Superior temporal gyrus (tissue), 1 donor: ENCODE results near the gene TPPP2.

ENCODE experiments used
- DNase-seq: peaks from one replicate; pipeline ENCODE4 v3.0.0-alpha.2; 2016; ENCODE audit errors: extremely low spot score

The TPPP2 gene

GRCh38 chr14:21057803-21058675, 28.0 kb downstream of the TPPP2 start, which contains the start of gene RNASE8:
Gene RNASE8, plus strand, starts transcription at chr14:21057822. Its CDS starts 71 bp downstream, at chr14:21057893.
- no peak for DNase-seq

- no peak for DNase-seq
Measured at GRCh38 chr14:21058903-21059302, 28.9 kb downstream of the TPPP2 start.

DNA sequence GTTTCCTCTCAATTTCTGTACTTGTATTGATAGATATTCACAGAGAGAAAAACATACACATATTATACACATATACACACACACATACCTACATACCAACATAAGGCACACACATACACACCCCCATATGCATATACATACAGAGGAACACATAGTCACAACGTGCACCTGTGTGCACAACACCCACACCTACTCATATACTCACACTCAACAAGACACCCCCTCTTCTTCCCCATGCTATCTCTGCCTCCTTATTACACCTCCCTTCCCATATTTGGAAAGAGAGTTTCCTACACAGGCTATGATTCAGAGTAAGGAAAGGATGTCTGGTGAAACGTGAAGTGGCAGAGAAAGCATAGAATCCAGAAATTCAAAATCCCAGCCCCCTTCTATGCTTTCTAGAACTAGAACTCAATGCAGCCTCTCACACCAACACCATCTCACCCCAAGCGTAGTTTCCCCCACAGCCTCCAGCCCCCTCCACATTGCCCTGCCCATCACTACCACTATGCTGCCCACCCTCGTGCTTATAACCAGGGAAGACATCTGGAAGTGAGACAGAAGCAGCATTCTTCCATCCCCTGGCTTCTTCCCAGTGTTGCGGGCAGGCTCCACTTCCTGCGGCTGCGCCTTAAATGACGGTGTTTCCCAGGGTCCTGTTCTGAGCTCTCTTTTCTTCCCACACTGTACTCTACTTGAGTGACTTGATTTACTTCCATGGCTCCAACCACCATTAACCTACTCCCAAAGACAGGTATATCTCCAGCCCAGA, 30.0 kb downstream of the TPPP2 start:
- DNase-seq: no peak

GRCh38 chr14:21060614-21061346, 30.8 kb downstream of the TPPP2 start:
- no peak for DNase-seq

- no peak for DNase-seq
Measured at GRCh38 chr14:21061347-21061668, 31.3 kb downstream of the TPPP2 start.

DNA sequence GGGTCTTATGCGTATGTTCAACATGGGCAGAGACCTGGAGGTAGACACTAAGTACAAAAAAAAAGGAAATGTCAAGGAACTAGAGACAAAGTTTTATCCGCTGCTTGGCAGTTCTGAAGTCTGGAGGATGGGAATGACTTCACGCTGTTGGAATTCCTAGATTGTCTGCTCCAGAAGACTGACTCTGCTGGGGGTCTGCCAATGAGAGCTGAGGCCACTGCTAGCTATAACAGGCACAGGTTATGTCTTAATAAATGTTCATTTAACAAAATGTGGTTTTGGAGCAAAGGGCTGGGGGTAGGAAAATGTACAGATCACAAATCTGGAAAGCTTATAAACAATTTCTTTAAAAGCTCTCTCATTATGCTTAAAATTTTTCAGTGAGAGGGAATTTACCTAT, 33.5 kb downstream of the TPPP2 start:
- no peak for DNase-seq

DNA sequence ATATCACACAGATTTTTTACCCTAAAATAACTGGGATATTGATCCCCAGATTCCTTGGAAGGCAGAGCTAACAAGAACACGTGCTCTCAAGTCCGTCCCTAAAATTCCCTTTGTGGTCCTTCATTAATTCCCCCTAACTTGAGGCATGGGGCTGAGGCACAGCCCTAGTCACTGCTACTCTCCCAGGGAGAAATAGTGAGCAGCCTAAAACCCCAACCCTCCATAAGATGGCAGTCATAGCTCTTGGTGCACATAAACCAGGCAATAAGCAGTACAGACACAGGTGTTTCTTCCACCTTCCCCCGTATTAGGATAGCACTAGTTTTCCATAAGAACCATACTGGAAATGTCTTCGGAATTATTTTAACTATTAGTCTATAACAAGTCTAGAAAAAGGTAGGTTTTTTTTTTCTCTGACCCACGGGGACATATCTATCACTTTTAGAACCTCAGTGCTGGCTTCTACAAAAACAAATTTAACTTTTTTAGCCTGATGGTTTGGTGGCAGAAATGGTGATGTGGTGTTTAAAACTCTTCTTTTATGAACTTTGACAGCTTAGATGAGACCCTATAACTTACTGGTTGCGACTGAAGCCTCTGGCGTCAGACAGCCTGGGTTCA, 37.0 kb downstream of the TPPP2 start:
- DNase-seq: no peak

- DNase-seq: peak; percentile 80
Measured at GRCh38 chr14:21068521-21069387, 38.7 kb downstream of the TPPP2 start.

- DNase-seq: peak; percentile 70
Measured at GRCh38 chr14:21069388-21070082, 39.5 kb downstream of the TPPP2 start.

DNA sequence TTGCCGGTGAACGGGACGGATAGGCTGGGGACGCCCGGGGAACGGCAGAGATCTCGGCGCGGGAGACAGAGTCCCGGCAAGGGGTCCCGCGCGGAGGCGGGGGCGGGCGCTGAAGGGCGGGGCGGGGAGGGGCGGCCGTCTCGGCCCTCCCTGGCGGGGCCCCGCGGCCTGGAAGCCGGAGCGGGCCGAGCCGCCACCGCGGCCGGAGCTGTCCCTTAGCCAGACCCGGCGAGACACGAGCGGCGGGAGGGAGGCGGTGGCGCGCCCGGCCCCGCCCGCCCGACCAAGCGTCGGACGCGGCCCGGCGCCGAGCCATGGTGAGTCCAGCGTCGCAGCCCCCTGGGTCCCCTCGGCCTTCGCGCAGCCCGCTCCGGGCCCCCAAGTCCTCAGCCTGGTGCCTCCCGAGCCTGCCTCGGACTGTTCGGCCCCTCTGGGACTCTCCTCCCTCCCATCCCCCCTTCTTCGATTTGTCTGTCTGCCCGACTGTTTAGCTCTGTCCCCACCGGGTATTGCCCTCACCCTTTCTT, 40.1 kb downstream of the TPPP2 start, which contains the start of gene ARHGEF40:
Gene ARHGEF40 (plus strand): TSS at position 222 of the 527 bp plus-strand sequence. CDS start 93 bp downstream, at position 315.
- DNase-seq: peak; percentile 75

- DNase-seq: peak; percentile 20
Measured at GRCh38 chr14:21070610-21071224, 40.7 kb downstream of the TPPP2 start.

- DNase-seq: peak; percentile 40
Measured at GRCh38 chr14:21071225-21072030, 41.4 kb downstream of the TPPP2 start.

DNA sequence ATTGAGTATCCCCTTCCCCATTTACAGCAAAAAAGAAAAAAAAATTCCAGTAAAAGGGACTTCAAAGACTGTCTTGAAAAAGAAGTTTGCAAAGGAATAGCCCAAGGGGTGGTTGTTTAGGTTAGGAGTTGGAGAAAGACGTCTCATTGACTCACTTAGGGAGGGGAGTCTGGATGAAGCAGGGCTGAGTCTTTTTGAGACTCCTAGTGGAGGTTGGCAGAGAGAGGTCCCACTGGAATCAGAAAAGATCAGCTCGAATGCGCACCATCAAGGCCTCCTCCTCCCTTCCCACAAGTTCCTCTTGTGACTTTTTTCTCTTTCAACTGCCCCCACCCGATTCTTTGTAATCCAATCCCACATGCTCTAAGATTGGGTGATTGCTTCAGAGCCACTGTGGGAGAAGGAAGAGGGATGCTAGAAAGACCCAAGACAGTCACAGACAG, 42.0 kb downstream of the TPPP2 start:
- no peak for DNase-seq

GRCh38 chr14:21072781-21073339, 42.8 kb downstream of the TPPP2 start:
- no peak for DNase-seq

DNA sequence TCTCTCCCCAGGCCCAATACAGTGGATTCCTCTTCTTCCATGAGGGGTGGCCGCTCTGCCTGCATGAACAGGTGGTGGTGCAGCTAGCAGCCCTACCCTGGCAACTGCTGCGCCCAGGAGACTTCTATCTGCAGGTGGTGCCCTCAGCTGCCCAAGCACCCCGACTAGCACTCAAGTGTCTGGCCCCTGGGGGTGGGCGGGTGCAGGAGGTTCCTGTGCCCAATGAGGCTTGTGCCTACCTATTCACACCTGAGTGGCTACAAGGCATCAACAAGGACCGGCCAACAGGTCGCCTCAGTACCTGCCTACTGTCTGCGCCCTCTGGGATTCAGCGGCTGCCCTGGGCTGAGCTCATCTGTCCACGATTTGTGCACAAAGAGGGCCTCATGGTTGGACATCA, 43.9 kb downstream of the TPPP2 start:
- DNase-seq: no peak

DNA sequence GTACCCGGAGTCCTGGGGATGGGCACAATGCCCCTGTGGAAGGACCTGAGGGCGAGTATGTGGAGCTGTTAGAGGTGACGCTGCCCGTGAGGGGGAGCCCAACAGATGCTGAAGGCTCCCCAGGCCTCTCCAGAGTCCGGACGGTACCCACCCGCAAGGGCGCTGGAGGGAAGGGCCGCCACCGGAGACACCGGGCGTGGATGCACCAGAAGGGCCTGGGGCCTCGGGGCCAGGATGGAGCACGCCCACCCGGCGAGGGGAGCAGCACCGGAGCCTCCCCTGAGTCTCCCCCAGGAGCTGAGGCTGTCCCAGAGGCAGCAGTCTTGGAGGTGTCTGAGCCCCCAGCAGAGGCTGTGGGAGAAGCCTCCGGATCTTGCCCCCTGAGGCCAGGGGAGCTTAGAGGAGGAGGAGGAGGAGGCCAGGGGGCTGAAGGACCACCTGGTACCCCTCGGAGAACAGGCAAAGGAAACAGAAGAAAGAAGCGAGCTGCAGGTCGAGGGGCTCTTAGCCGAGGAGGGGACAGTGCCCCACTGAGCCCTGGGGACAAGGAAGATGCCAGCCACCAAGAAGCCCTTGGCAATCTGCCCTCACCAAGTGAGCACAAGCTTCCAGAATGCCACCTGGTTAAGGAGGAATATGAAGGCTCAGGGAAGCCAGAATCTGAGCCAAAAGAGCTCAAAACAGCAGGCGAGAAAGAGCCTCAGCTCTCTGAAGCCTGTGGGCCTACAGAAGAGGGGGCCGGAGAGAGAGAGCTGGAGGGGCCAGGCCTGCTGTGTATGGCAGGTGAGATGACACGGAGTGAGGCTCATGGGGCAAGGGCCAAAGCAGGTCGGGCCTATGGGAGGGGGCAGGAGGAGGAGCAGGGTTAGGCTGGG, 44.6 kb downstream of the TPPP2 start:
- no peak for DNase-seq
